GM19324 (cell line): ENCODE results near the gene SNCG.
"Not testable (repeated sequence)": the region's sequence is repeated elsewhere in the genome, so short reads cannot be mapped to it uniquely, and the experiment has no call there.

Experiments used
- ATAC-seq: cut with Tn5 transposase; IDR thresholded peaks from one replicate; pipeline ENCODE4 v1.9.1; 2021; ENCODE audit warnings: mild to moderate bottlenecking, moderate library complexity; ENCODE audit not compliant: unreplicated experiment, low FRiP score

The SNCG gene

DNA sequence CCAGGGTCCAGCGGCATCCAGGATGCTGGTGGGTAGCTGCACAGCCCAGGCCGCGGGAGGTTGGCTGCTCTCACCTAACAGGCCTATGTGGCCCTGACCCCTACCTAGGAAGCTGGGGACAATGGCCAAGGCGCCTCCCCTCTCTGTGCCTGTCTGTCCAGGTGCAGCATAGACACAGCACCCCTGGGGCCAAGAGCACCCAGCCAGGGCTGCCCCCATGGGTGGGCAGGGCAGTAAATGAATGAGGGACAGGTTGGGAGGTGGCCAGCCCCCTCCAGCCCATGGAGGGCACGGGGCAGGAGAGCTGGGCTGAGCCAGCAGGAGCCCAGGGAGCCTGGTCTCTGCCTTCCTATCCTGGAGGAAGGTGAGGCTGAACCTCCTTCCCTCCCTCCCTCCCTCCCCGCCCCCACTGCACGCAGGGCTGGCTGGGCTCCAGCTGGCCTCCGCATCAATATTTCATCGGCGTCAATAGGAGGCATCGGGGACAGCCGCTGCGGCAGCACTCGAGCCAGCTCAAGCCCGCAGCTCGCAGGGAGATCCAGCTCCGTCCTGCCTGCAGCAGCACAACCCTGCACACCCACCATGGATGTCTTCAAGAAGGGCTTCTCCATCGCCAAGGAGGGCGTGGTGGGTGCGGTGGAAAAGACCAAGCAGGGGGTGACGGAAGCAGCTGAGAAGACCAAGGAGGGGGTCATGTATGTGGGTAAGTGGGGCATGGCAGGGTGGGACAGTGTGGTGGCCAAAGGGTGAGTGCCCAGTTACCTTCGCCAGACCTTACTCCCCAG is at the start of gene SNCG:
Gene SNCG, plus strand, starts transcription at position 484 of the 785 bp plus-strand sequence. Its CDS starts 99 bp downstream, at position 583.
- ATAC-seq, result no peak

DNA sequence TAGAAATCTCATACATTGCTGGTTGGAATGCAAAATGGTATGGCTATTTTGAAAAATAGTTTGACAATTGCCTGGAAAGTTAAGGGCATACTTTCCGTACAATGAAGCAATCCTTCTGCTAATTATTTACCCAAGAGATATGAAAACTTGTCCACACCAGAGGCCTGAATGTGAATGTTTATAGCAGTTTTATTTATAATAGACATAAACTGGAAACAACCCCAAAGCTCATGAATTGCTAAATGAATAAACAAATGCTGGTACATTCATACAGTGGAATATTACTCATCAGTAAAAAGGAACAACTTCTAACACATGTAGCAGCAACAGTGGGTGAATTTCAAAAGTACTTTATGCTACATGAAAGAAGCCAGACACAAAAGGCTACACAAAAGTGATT is 43.7 kb upstream of the SNCG start:
- ATAC-seq, result no peak

DNA sequence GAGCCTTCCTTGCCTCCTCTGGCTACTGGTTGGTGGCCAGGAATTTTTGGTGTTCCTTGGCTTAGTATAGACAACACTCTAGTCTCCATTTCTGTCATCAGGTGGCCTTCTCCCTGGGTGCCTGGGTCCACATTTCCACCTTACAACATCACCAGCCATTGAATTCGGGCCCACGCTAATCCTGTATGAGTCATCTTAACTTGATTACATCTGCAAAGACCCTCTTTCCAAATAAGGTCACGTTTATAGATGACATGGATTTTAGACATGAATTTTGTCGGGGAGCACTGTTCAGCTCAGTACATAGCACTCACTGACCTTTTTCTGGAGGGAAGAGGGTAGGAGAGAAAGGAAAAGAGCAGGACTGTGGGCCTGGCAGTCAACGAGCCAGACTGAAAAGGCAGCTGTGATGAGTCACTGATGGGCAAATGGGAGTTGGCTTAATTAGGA is 40.4 kb upstream of the SNCG start:
- ATAC-seq, result no peak

DNA sequence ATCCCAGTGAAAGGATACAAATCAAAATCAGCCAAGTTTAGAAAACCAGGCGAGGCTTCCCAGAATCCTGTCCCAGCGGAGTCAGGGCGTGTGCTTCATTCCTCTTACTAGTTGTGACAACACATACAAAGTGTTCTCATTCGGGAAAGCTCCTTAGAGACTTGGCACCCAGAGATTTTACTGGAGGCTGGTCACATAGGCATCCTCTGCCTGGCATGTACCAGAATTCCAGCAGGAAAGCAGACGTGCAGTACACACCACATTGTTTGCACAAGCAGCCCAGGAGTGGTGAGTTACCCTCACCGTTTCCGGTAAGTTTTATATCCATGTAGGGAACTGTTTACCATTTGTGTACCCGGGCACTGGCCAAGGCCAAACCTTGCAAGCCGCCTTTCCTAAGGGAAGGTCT is 35.8 kb upstream of the SNCG start:
- ATAC-seq, result no peak

DNA sequence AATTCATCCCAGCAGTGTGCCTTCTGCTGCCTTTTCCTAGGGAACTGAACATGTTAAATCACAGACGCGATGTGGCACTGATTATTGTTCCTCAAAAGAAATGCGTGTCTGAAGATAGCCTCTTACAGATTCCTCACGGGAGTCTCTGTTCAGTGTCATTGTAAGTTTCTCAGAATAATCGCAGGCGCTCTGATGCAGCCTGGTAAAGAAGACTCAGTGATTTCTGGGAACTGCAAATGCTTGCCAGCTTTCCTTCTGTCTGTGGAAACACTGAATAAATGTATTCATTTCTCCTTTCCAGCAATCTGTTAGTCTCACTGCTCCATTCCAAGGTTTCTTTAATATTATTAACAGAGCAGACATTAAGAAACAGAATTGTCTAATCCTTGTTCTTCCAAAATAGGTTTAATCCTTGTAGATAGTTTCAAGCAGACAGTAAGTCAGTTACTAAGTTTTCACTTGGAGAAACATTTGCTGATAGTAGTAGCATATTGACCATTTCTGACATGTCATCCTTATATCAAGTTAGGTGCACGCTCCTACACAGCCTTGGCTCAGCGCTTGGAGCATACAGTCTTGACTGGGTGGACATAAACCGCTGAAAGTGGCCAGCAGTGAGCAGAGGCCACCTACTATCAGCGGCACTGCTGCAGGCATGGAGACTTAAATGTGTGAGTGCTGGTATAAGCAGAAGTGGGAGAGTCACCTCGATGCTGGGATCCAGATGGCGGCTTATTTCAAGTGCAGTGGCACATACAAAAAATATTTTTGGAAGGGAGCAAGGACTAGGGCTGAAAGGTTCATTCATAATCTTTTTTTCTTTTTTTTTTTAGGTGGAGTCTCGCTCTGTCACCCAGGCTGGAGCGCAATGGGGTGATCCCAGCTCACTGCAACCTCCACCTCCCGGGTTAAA is 28.7 kb upstream of the SNCG start:
- ATAC-seq, result no peak

DNA sequence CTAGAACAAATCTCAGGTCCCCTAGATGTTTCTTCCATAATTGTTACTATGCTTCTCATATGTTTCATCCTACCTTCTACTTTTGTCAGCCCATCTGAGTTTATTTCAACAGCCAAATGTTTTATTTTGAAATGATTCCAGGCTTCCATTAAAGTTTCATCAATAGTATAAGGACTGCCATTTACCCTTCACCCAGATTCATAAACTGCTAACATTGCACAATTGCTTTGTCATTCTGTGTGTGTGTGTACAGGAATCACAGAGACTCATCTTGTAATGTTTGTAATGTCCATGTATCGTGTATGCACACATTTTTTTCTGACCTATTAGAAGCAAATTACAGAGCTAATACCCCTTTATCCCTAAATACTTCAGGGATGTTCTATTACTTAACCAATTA is 26.5 kb upstream of the SNCG start:
- ATAC-seq, result no peak

DNA sequence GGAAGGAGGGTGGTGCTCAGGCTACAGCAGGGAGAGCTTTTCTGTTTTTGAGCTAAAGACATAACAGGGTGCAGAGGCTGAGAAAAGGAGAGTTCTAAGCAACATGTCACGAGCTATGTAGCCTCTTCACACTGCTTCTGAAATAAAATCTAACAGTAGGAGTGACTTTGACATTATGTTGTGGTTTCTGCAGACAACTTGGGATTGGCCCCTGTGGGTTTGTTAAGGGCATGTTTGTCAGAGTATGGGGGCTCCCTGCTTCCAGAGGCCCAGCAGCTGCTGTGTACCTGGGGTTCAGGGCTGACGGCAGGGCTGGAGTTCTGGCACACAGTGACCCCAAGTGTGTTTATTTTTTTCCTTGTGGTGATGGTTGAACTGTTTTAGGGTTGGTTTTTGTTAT is 25.7 kb upstream of the SNCG start:
- ATAC-seq, result no peak

DNA sequence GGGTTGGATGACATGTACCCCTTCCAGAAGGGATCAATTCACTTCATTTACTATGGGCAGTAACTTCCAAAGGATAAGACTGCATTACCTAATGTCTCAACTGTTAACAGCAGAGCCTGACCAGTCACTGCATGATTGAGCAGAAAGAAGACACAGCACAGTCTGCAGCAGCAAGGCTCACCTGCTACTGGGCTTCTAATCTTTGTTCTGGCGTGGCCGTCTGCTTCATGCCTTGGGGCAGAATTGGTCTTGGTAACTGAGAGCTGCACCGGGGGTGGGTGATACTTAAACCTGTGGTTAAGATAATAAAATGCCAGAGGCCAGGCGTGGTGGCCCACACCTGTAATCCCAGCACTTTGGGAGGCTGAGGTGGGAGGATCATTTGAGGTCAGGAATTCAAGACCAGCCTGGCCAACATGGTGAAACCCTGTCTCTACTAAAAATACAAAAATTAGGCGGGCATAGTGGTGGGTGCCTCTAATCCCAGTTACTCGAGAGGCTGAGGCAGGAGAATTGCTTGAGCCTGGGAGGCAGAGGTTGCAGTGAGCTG is 24.2 kb upstream of the SNCG start:
- not testable (repeated sequence) for ATAC-seq

DNA sequence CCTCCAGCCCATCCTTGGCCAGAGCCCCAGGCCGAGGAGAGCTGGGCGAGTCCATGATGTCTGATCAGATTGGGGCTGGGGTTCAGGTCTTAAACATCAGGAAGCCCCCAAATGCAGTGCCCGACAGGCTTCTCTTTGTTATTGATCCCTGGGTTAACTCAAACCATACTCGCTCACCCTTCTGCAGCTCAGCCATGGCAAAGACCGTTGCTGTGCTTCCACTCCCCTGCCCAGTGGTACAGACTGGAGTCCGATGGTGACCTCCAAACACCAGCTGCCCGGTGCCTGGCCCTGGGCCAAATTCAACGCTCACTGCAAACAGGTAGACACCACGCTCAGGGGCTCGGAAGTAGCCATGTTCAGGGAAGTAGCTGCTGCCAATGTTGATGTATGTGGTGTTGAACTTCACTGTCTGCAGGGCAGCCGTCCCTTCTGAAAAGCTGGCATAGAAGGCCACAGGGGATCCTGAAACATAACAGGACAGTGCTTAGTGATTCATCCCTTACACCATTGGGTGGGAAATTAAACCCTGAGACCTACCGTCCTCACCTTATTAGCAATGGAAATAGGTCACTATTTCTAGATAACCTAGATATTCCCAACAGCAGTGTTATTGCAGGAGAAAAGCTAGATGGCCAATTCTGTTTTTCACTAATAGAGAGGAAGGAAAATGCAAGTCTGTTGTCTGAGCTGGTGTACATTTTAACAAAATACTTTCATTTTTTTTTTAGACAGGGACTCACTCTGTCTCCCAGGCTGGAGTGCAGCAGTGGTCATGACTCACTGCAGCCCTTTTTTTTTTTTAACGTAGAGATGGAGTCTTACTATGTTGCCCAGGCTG is 21.5 kb upstream of the SNCG start:
- no peak for ATAC-seq

DNA sequence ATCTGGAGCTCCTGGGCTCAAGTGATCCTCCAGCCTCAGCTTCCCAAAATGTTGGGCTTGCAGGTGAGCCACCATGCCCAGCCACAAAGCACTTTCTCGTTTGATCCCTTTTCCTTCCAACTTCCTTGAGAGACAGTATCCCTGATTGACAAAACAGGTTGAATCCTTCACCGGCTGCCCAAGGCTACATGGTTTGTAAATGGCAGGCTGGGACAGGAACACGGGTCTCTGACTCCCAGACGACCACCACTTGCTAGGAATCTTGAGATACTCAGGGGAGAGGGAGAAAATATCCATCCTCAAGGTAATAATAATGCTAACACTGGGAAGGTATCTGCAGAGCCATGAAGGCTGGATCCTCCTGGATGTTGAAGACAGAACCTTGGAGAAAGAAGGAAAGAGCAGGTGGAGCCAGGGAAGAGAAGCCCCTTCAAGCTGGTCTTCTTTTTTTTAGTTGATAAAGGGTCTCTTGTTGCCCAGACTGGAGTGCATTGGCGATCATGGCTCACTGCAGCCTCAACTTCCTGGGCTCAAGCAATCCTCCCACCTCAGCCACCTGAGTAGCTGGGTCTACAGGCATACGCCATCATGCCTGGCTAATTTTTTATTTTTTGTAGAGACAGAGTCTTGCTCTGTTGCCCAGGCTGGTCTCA is 20.8 kb upstream of the SNCG start:
- ATAC-seq, result no peak

DNA sequence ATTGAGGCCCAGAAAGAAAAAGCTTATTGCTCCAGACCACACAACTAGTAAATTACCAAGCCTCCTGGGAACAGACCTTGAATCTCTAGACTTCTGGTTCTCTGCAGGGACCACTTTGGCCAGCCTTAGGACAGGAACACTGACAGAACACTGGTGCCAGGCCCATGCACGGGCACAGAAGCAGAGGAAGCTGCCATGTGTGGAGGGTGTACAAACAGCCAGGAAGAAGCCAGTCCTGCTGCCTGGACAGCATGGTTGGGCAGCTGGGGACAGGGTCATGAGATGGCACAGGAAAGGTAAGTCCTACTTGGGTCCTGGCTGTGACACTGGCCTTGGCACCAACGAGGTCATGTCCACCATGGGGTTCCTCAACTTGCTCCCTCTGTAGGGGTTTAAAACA is 20.1 kb upstream of the SNCG start:
- no peak for ATAC-seq

DNA sequence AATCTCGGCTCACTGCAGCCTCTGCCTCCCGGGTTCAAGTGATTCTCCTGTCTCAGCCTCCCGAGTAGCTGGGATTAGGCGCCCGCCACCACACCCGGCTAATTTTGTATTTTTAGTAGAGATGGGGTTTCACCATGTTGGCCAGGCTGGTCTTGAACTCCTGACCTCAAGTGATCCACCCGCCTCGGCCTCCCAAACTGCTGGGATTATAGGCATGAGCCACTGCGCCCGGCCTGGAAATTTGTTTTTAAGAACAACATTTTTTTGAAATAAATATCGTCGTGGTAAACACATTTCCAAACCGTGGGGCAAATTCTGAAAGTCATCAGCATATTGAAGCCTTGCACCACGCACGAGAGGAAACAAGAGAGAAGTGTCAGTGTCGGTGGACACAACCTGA is 18.3 kb upstream of the SNCG start:
- not testable (repeated sequence) for ATAC-seq

DNA sequence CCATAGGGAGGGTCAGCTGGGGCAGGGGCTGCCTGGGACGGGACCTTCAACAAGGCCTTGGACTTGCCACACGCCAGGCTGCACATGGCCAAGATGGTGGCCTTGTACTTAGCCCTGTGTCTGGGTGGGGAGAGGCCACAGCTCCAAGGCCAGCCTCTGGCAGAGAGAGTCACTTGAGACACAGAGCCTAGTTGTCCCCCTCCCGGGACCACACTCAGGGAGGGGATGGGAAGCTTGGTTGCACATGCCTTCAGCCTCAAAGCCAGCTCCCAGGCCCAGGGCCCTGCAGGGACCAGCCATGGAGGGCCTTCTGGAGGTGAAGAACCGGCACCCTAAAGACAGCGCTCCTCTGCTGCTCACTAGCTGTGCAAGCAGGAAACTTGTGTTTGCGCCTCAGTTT is 17.7 kb upstream of the SNCG start:
- no peak for ATAC-seq

DNA sequence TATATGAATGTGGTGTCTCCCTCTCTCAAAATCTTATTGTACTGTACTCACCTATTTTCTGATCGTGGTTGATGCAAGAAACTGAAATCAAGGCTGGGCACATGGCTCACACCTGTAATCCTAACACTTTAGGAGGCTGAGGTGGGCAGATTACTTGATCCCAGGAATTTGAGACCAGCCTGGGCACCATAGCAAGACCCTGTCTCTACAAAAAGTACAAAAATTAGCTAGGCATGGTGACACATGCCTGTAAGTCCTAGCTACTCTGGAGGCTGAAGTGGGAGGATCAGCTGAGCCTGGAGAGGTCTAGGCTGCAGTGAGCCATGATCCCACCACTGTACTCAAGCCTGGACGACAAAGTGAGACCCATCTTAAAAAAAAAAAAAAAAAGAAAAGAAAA is 17.0 kb upstream of the SNCG start:
- ATAC-seq, result no peak

DNA sequence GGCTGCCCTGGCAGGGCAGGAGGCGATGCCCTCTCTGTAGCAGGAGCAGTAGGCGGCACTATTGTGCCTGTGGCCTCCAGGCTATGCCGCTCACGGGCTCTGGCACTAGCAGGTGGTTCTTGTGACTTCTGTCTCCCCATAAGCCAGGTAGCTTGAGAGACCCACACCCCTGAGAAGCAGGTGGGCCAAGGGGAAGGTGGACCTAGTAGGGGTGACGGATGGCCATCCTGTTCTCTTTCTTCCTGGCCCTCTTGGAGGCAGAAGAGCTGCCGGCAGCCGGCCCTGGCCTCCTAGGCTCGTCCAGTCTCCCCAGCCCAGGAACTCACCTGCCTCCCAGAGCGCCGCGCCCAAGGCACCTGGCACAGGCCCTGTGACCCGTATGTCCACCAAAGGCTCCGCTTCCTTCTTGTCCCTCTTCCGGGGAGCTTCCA is 16.4 kb upstream of the SNCG start:
- no peak for ATAC-seq

DNA sequence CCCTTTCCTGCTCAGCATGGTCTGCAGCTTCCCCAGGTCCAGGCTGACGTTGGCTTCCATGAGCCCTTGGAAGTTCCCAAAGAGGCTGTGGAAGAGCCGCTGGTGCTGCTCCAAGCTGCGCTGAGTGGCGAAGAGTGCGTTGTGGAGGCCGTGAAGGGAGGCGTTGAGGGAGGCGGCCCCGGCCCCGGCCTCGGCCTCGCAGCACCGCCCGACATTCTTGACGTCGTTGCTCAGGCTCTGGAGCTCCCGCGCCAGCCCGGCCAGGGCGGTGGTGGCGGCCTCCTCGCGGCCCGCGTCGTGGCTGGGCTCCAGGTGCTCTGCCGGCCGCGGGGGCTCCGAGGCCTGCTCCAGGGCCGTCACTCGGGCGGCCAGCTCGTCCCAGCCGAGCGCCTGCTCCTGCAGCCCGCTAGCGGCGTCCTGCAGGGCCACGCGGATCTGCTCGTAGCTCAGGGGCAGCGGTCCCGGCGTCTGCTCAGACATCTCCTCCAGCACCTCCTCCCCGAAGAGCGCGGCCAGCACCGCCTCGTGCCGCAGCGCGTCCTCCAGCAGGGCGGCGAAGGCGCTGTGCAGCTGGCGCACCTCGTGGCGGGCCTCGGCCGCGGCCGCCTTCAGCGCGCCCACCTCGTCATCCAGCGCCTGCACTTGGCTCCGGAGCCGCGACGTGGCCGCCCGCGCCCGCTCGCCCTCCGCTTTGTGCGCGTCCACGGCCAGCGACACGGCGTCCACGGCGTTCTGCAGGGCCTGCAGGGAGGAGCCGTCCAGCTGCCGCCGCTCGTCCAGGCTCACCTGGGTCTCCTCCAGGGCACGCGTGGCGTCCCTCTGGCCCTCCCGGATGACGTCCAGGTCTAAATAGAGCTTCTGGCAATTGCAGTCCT is 15.7 kb upstream of the SNCG start:
- ATAC-seq, result no peak

DNA sequence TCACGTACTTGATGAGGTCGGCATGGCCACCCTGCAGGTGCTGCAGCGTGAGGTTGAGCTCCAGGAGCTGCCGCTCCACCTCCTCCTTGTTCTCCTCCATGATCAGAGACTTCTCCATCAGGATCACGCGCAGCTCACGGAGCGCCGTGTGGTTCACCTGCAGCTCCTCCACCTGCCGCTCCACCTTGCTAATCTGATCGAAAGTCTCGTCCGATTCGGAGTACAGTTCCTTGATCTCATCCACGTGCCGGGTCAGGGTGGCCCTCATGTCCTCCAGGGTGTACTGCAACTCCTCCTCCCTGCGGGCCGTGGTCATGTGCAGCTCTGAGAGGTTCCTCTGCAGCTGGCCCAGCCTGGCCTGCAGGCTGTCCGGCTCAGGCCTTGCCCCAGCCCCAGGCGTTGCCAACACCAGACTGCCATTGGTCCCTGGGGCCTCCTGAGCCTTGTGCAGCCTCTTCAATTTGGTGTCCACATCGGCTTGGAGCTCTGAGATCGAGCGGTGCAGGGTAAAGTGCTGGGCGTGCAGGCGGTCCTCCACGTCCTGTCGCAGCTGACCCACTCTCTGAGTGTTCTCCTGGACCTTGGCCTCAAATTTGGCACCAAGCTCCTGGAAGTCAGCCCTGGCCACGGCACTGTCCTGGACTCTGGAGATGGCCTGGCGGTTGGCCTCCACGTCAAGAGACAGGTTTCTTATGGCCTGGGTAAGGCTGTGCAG is 14.9 kb upstream of the SNCG start:
- no peak for ATAC-seq

DNA sequence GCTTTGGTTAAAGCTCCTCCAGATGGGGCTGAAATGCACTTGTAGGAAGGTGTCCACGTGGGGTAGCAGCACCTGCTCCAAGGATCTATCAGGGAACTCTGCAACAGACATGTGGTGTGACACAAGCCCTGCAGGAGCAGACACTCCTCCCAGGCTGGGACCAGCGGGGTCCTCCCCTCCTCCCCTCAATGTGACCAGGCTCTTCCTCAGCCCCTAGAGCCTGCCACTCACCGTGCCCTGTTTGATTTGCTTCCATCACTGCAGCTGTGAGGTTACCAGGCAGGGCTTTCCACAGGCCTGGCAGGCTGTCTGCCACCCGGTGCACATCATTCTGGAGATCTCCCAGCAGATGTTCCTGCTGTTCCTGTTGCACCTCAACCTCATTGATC is 14.4 kb upstream of the SNCG start:
- ATAC-seq, result no peak
